ENCODE results near the gene SNF8.
A peak's percentile ranks its signal among the peaks of the same experiment; 100 is the strongest.
"Not testable (repeated sequence)": the region's sequence is repeated elsewhere in the genome, so short reads cannot be mapped to it uniquely, and the experiment has no call there.

The SNF8 gene

DNA sequence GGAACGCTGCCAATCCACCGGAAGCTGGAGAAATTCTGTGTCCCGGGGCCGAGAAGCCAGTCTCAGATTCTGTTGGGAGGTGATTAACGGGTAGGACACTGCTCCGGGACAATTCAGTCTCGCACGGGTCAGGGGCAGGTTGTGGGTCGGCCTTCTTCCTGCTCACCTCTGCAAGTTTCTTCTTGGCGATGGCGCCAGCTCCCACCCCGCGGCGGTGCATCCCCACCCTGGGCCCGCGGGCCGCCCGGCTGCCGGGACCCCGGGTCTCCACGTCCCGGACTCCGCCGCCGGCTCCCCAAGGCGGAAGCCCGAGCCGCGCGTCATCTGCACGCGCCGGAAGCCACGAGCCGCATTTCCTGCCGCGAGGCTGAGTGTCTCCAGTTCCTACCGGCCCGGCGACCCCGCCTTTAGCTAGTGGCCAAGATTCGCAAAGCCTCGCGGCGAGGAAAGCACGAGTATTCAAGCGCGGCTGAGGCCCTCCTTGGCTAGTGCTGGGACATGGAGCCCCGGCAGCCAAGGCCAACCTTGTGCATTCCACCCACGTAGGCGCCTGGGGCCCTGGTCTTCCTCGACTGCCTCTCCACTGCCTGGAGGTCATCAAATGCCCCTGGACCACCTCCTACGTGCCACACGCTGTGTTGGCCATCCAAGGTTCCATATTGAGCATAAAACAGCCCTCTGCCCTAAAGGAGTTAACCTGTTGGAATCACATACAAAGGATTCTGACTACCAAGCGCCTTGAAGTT is at the start of gene SNF8:
TSS of gene SNF8 (minus strand) at position 328 of the 746 bp plus-strand sequence. CDS start at position 220, 108 bp downstream.
- DNase-seq (ENCODE audit: low spot score) = peak; percentile 78
- no peak for FAIRE-seq

DNA sequence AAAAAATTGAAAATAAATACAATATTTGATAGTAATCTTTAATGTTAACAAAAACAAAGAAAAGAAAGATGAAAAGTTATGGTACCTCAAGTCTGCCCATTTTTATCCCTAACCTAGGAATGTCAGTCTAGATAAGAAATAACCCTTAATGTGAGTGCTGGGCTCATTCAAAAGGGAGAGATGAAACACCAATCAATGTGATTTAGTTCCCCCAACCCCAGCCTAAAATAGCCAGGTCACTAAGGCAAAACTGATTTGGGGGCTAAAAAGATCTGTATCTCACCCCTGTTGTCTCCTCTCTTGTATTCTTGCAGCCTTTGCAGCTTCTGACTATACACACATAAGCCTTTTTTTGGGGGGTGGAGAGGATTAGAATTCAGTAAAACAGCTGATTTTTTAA is 49.3 kb upstream of the SNF8 start:
- no peak for FAIRE-seq

DNA sequence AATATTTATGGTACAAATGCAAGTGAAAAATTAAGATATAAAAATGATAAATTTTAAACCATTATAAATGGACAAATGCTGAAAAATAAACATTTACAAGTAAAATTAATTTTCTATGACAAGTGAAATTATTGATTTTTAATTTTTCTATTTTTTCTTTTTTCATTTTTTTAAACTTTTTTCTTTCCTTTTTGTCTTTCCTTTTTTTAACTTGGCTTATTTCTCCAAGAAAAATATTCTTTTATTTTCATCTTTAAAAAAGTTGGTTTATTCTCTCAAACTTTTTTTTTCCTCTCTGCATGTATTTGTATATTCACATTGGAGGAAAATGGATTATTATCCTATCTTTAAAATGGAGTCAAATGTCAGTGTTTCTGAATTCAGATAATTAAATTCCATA is 48.7 kb upstream of the SNF8 start:
- FAIRE-seq = peak; percentile 71
- DNase-seq (ENCODE audit: low spot score) = no peak

More for the DNA sequence above, 49.3 kb upstream of the SNF8 start:
- DNase-seq (ENCODE audit: low spot score) = no peak

- DNase-seq (ENCODE audit: low spot score) (no peak), FAIRE-seq (no peak)
These were observed 47.8 kb upstream of the SNF8 start for GRCh38 chr17:48992444-48992843.

GRCh38 chr17:48990882-48991357 is 46.3 kb upstream of the SNF8 start:
- DNase-seq (ENCODE audit: low spot score) (no peak), FAIRE-seq (no peak)

DNA sequence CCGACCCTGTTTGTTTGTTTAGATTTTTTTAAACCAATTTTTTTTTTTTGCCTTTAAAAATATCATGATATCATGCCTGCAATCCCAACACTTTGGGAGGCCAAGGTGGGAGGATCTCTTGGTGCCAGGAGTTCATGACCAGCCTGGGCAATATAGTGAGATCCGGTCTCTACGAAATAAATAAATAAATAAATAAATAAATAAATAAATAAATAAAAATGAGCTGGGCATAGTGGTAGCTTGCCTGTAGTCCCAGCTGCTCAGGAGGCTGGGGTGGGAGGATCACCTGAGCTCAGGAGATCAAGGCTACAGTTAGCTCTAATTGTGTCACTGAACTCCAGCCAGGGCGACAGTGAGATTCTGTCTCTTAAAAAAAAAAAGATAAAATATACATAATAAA is 44.5 kb upstream of the SNF8 start:
- no peak for FAIRE-seq

GRCh38 chr17:48985436-48986245 is 41.0 kb upstream of the SNF8 start:
- FAIRE-seq (no peak), DNase-seq (ENCODE audit: low spot score) (no peak)

More for the DNA sequence above, 44.5 kb upstream of the SNF8 start:
- no peak for DNase-seq (ENCODE audit: low spot score)

GRCh38 chr17:48981927-48982539 is 37.4 kb upstream of the SNF8 start:
- DNase-seq (ENCODE audit: low spot score) = no peak
- FAIRE-seq = no peak

GRCh38 chr17:48973806-48974205 is 29.2 kb upstream of the SNF8 start:
- no peak for DNase-seq (ENCODE audit: low spot score)
- no peak for FAIRE-seq

GRCh38 chr17:48972749-48973097 is 28.1 kb upstream of the SNF8 start:
- FAIRE-seq = no peak
- no peak for DNase-seq (ENCODE audit: low spot score)

DNA sequence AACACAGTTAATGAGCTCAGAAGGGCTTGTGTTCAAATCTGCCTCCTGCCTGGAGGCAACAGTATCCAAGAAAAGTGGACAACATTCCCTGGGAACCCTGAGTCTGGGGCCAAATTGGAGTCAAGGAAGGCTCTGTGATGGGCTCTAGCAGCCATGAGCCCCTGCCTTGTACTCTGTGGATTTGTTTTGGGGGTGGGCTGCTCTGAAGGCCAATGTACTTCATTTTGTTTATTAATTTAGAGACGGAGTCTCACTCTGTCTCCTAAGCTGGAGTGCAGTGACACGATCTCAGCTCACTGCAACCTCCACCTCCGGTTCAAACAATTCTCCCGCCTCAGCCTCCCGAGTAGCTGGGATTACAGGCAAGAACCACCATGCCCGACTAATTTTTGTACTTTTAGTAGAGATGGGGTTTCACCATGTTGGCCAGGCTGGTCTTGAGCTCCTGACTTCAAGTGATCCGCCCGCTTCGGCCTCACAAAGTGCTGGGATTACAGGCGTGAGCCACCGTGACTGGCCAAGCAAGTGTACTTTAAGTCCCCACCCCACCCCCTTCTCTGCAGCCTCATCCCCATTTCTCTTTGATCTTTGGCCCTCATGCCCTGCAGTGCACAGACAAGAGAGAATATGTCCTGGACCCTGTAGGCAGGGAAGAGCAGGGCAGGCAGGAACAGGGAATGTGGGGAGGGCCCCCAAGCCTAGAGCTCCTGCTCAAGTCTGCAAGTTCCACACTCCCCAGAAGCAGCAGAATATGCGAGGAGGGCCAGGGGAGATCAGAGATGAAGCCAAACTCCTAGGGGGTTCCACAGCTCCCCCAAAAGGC is 26.4 kb upstream of the SNF8 start:
- DNase-seq (ENCODE audit: low spot score) = no peak
- FAIRE-seq = no peak

GRCh38 chr17:48970224-48970623 is 25.6 kb upstream of the SNF8 start:
- FAIRE-seq (no peak), DNase-seq (ENCODE audit: low spot score) (no peak)

DNA sequence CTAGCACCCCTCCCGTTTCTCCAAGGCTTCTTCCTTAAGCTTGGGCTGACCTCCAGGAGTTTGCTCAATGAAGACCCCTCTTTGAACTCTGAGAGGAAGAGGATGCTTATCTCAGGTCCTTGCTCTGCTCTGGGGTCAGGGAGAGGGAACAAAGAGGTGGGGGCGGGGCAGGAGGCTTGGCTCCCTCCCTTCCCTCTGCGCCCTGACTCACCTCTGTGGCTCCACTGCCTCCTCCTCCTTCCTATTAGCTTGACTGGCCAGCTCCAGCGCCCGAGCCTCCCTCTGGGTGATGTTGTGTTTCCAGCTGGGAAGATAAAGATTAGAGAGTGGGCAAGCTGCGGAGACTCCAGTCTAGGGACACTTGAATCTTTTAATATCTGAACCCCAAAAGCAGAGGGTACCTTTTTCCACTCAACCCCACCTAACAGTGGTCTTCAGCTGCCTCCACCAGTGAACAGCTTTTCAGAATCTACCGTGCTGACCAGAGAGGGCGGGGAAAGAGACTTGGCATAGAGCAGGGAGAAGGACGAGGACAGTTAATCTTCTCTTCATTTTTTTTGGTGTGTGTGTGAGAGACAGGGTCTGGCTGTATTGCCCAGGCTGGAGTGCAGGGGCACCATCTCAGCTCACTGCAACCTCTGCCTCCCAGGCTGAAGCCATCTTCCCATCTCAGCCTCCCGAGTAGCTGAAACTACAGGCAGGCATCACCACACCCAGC is 17.0 kb upstream of the SNF8 start:
- FAIRE-seq (peak; percentile 59), DNase-seq (ENCODE audit: low spot score) (peak; percentile 72)

DNA sequence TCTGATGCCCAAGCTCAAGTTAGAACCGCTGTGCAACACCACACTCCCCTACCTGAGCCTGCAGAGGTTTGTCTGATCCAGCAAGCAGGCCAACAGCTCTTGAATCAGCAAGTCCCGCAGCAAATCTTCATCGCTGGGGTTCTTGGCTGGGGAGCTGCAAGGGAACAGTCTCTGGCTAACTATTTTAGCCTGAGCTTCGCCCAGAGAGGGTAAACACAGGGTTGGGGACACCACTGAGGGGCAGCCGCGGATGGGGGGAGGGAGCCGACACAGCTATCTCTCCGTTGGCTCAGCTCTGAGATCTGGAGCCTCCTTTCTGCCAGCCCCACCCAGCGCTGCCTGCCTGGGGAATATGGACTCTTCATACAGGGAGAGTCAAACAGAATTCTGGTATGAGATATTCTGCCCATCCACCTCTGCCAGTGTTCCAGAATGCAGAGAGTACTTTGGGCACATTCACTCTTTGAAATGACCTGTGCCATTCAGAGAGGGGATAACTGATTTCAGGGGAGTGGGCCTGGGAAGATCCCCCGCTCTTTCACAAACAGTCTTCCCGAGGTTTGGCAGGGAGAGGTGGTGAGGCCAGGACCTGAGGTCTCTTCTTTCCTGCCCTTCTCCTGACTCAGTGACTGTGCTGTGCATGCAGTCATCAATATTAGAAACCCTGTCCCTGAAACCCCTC is 16.3 kb upstream of the SNF8 start:
- DNase-seq (ENCODE audit: low spot score) = no peak
- no peak for FAIRE-seq

DNA sequence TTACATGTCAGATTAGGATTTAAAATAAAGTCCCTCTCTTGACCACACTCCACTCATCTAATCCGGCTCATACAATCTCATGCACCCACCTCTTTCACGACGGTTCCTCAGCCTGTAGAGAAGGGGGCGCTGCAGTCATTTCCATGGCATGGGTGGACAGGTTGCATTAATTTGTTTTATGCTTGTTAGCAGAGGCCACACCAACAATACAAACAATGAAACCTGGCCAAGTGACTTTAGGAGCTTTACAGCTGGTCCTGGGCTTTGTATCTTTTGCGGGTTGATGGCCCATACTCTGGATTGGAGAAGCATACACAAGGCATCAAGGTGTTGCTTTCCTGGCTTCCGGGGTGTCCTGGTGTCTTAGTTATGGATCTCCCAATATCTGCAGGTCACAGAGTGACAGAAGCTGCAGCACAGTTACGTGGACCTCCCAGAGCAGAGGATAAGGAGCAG is 9.7 kb upstream of the SNF8 start:
- DNase-seq (ENCODE audit: low spot score) = no peak
- no peak for FAIRE-seq

GRCh38 chr17:48952904-48953303 is 8.3 kb upstream of the SNF8 start:
- no peak for FAIRE-seq
- DNase-seq (ENCODE audit: low spot score) = peak; percentile 4

- no peak for DNase-seq (ENCODE audit: low spot score)
- FAIRE-seq = no peak
These were observed 6.9 kb upstream of the SNF8 start for GRCh38 chr17:48951572-48951971.

DNA sequence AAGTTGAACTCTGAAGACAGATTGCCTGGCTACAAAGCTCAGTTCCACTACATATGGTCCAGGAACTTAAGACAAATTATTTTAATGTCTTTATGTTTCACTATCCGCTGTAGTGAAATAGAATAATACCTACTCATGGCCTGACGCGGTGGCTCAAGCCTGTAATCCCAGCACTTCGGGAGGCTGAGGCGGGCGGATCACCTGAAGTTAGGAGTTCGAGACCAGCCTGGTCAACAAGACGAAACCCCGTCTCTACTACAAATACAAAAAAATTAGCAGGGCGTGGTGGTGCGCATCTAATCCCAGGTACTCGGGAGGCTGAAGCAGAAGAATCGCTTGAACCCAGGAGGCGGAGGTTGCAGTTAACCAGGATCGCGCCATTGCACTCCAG is 614 bp upstream of the SNF8 start:
- DNase-seq (ENCODE audit: low spot score) = not testable (repeated sequence)

DNA sequence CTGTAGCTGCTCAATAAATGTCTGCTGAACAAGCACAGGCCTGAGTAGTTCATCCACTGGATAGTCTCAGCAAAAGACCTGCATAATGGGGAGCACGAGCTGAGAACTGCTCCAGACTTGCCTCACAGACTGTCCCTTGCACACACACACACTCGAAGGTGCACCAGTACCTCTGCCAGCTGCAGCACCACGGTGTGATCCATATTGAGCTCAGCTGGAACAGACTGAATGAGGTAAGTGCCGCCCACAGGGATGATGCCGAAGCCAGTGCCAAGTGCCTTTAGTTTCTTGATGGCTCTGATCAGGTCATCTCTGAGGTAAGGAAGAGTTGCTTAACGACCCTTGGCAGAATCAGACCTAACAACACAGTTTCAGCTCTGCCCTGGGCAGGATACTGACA is 11.6 kb downstream of the SNF8 start:
- FAIRE-seq (no peak), DNase-seq (ENCODE audit: low spot score) (no peak)

More for the DNA sequence above, 614 bp upstream of the SNF8 start:
- FAIRE-seq = not testable (repeated sequence)

GRCh38 chr17:48930435-48930873 is 14.2 kb downstream of the SNF8 start:
- DNase-seq (ENCODE audit: low spot score) = no peak
- no peak for FAIRE-seq
